ENCODE data around the gene CFAP68. TPM values are rescaled to one million over a fixed set of nuclear protein-coding genes. Genes with fewer than 3 reads are reported as not detected.

Gene CFAP68
- total and polyA plus RNA-seq, 4 donors = 15.2 to 49.0 (median 22.5) TPM

DNA sequence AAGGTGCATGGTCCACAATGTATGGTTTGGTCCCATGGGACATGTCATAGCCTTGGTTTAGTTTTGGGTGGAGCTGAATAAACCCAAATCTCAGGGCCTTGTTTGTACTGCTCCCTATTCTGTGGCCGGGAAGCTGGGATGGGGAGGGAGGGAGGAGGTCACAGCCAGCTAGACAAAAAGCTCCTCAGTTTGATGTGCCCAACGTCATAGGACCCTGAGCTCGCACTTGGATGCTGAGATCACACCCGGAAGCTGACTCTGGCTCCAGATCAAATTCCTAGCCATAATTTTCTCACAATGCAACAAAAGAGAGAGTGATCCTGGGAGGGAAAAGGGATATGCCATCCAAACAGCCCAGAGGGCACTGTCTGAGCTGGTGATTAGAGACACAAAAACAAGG is 34.7 kb downstream of the CFAP68 start:
- H3K9me3 ChIP-seq (ENCODE audit: control insufficient read depth in 4 of 4, insufficient read depth in 3 of 4, low read length in 3 of 4) = no peaks in the 10 kb centered on the region
- ATAC-seq (ENCODE audit: insufficient read depth, low FRiP score) = no peak

DNA sequence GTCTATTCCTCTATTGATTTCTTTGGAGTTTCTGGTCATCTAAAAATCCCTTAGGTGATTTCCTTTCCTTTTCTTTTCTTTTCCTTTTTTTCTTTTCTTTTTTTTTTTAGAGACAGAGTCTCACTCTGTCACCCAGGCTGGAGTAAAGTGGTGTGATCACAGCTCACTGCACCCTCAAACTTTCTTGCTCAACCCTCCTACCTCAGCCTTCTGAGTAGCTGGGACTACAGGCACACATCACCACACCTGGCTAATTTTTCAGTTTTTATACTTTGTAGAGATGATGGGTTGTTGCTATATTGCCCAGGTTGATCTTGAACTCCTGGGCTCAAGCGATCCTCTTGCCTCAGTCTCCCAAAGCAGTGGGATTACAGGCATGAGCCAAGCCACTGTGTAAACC is 37.4 kb downstream of the CFAP68 start:
- Histone ChIP-seq H3K27me3 (ENCODE audit: control insufficient read depth in 3 of 3, insufficient read depth in 3 of 3, low read length in 2 of 3) (no peaks in the 10 kb centered on the region), H3K36me3 (ENCODE audit: control insufficient read depth in 4 of 4, insufficient read depth in 4 of 4, low read length in 4 of 4) (no peaks in the 10 kb centered on the region), H3K9me3 (ENCODE audit: control insufficient read depth in 4 of 4, insufficient read depth in 3 of 4, low read length in 3 of 4) (no peaks in the 10 kb centered on the region), H3K4me3 (no peak overlapping the region), H3K9ac (ENCODE audit: insufficient read depth in 1 of 2, low read length in 2 of 2) (no peak overlapping the region), H3K4me1 (ENCODE audit: control insufficient read depth in 5 of 5, insufficient read depth in 5 of 5, low read length in 5 of 5) (peaks cover 0 to 23% (median 6%) of the 10 kb centered on the region in 5 donors), H3K27ac (ENCODE audit: low read depth in 1 of 2, low read length in 1 of 2) (no peak overlapping the region)
- no peak for ATAC-seq (ENCODE audit: insufficient read depth, low FRiP score)
- 94 to 96% methylated on average over 1 of the region's 1 CpG for WGBS, 2 donors
- TF ChIP-seq, protein P1, sequence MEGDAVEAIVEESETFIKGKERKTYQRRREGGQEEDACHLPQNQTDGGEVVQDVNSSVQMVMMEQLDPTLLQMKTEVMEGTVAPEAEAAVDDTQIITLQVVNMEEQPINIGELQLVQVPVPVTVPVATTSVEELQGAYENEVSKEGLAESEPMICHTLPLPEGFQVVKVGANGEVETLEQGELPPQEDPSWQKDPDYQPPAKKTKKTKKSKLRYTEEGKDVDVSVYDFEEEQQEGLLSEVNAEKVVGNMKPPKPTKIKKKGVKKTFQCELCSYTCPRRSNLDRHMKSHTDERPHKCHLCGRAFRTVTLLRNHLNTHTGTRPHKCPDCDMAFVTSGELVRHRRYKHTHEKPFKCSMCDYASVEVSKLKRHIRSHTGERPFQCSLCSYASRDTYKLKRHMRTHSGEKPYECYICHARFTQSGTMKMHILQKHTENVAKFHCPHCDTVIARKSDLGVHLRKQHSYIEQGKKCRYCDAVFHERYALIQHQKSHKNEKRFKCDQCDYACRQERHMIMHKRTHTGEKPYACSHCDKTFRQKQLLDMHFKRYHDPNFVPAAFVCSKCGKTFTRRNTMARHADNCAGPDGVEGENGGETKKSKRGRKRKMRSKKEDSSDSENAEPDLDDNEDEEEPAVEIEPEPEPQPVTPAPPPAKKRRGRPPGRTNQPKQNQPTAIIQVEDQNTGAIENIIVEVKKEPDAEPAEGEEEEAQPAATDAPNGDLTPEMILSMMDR (IDR thresholded peaks at IDR 0.05; ENCODE audit: control extremely low read depth, extremely low read depth) = no peak
- no peak for DNase-seq

More for the DNA sequence above, 34.7 kb downstream of the CFAP68 start:
- no peaks in the 10 kb centered on the region for H3K27me3 ChIP-seq (ENCODE audit: control insufficient read depth in 3 of 3, insufficient read depth in 3 of 3, low read length in 2 of 3)
- TF ChIP-seq, protein P1 (IDR thresholded peaks at IDR 0.05; ENCODE audit: control extremely low read depth, extremely low read depth) = no peak
- H3K9ac ChIP-seq (ENCODE audit: insufficient read depth in 1 of 2, low read length in 2 of 2) = peak overlapping the region in 1 of 2 donors; percentile 71
- peak; percentile 80 to 89 (median 87) for DNase-seq
- 48 to 70% methylated on average over 4 of the region's 4 CpGs for WGBS, 2 donors
- H3K4me1 ChIP-seq (ENCODE audit: control insufficient read depth in 5 of 5, insufficient read depth in 5 of 5, low read length in 5 of 5) = peaks cover 0 to 32% (median 11%) of the 10 kb centered on the region in 5 donors
- H3K4me3 ChIP-seq = no peak overlapping the region
- peak overlapping the region; percentile 52 to 88 for H3K27ac ChIP-seq (ENCODE audit: low read depth in 1 of 2, low read length in 1 of 2)
- peaks cover 0 to 6% (median 0%) of the 10 kb centered on the region in 4 donors for H3K36me3 ChIP-seq (ENCODE audit: control insufficient read depth in 4 of 4, insufficient read depth in 4 of 4, low read length in 4 of 4)

DNA sequence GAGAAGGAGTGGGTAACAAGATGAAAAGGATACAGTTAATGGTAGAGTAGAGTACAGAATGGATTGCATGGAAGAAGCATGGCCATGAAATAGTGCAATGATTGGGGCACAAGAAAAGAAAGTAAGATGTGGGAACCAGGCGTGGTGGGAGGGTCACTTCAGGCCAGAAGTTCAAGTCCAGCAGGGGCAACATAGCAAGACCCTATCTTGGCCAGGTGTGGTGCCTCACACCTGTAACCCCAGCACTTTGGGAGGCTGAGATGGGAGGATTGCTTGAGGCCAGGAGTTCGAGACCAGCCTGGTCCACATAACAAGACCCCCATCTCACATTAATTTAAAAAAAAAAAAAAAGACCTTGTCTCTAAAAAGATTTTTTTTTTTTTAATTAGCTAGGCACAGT is 38.0 kb downstream of the CFAP68 start:
- no peak for ATAC-seq (ENCODE audit: insufficient read depth, low FRiP score)
- Histone ChIP-seq H3K9me3 (ENCODE audit: control insufficient read depth in 4 of 4, insufficient read depth in 3 of 4, low read length in 3 of 4) (no peaks in the 10 kb centered on the region), H3K36me3 (ENCODE audit: control insufficient read depth in 4 of 4, insufficient read depth in 4 of 4, low read length in 4 of 4) (no peaks in the 10 kb centered on the region), H3K4me1 (ENCODE audit: control insufficient read depth in 5 of 5, insufficient read depth in 5 of 5, low read length in 5 of 5) (peaks cover 0 to 20% (median 5%) of the 10 kb centered on the region in 5 donors), H3K27ac (ENCODE audit: low read depth in 1 of 2, low read length in 1 of 2) (no peak overlapping the region), H3K4me3 (no peak overlapping the region), H3K27me3 (ENCODE audit: control insufficient read depth in 3 of 3, insufficient read depth in 3 of 3, low read length in 2 of 3) (no peaks in the 10 kb centered on the region), H3K9ac (ENCODE audit: insufficient read depth in 1 of 2, low read length in 2 of 2) (no peak overlapping the region)
- WGBS, 2 donors = 95% methylated on average over 2 of the region's 2 CpGs
- no peak for DNase-seq
- TF ChIP-seq, protein P1 (IDR thresholded peaks at IDR 0.05; ENCODE audit: control extremely low read depth, extremely low read depth) = no peak

DNA sequence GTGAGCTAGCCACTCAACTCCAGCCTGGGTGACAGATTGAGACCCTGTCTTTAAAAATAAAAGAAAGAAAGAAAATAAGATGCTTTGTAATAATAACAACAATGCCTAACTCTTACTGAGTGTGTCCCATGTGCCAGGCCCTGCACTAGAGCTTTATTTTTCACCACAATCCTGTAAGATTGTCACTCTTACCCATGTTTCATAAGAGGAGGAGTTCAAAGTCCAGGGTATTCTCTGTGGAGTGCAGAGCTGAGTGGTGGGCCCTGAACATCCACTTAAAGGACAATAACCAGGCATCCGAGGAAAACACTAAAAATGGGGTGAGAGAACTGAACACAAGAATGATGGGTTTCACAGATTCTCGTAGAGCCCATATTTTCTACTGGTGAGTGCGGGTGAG is 38.4 kb downstream of the CFAP68 start:
- 92 to 93% methylated on average over 3 of the region's 3 CpGs for WGBS, 2 donors
- TF ChIP-seq, protein P1 (IDR thresholded peaks at IDR 0.05; ENCODE audit: control extremely low read depth, extremely low read depth) = no peak
- Histone ChIP-seq H3K4me1 (ENCODE audit: control insufficient read depth in 5 of 5, insufficient read depth in 5 of 5, low read length in 5 of 5) (peaks cover 0 to 25% (median 6%) of the 10 kb centered on the region in 5 donors), H3K9me3 (ENCODE audit: control insufficient read depth in 4 of 4, insufficient read depth in 3 of 4, low read length in 3 of 4) (no peaks in the 10 kb centered on the region), H3K27me3 (ENCODE audit: control insufficient read depth in 3 of 3, insufficient read depth in 3 of 3, low read length in 2 of 3) (no peaks in the 10 kb centered on the region), H3K9ac (ENCODE audit: insufficient read depth in 1 of 2, low read length in 2 of 2) (no peak overlapping the region), H3K27ac (ENCODE audit: low read depth in 1 of 2, low read length in 1 of 2) (no peak overlapping the region), H3K36me3 (ENCODE audit: control insufficient read depth in 4 of 4, insufficient read depth in 4 of 4, low read length in 4 of 4) (no peaks in the 10 kb centered on the region), H3K4me3 (no peak overlapping the region)
- ATAC-seq (ENCODE audit: insufficient read depth, low FRiP score) (no peak), DNase-seq (no peak)
